H1 (cell line): Measurements from ENCODE around the gene MIGA1. TPM values are rescaled to one million over a fixed set of nuclear protein-coding genes. Genes with fewer than 3 reads are reported as not detected.

ENCODE experiments used
- CTCF ChIA-PET: fragments of 300-600 bp; sonication (Branson Sonifier 250); formaldehyde crosslinking; loops from one replicate; lab custom pipeline; 2021; ENCODE audit not compliant: partially characterized antibody; lab: Charles Lee
- POLR2A ChIA-PET: fragments of 300-600 bp; sonication (Branson Sonifier 250); formaldehyde crosslinking; loops from one replicate; lab custom pipeline; 2021; ENCODE audit warnings: inconsistent platforms; ENCODE audit not compliant: partially characterized antibody; lab: Charles Lee
- DNase-seq, 2 experiments: peaks; one replicate each; pipeline versions ENCODE4 v3.0.0 to v3.0.0-alpha.2; 2010 to 2022; ENCODE audit warnings: low spot score in 2 of 2, low read depth in 1 of 2, mixed read lengths in 1 of 2
- FAIRE-seq: peaks from 2 replicates; lab custom pipeline; 2011; peaks lifted over from hg19 to GRCh38; lab: Jason Lieb, UNC
- H2AFZ ChIP-seq: 2 replicates; pipeline ENCODE4 v1.8.1; 2012; ENCODE audit warnings: low read length, inconsistent platforms
- H2AK5ac ChIP-seq: 2 replicates; pipeline ENCODE4 v1.6.1; 2013; ENCODE audit warnings: low read depth, low read length
- H2BK120ac ChIP-seq: replicated peaks from 2 replicates; pipeline ENCODE3; 2013; ENCODE audit warnings: low read depth, low read length, inconsistent platforms
- H2BK12ac ChIP-seq: 2 replicates; pipeline ENCODE4 v1.6.1; 2013; ENCODE audit warnings: low read depth, low read length
- H2BK15ac ChIP-seq: 2 replicates; pipeline ENCODE4 v1.6.1; 2013; ENCODE audit warnings: low read length
- H2BK20ac ChIP-seq: 2 replicates; pipeline ENCODE4 v1.6.1; 2013; ENCODE audit warnings: low read length
- H2BK5ac ChIP-seq: 2 replicates; pipeline ENCODE4 v1.6.1; 2013; ENCODE audit warnings: low read depth, low read length
- H3K14ac ChIP-seq: 2 replicates; pipeline ENCODE4 v1.6.1; 2013; ENCODE audit warnings: inconsistent platforms; ENCODE audit not compliant: insufficient read length
- H3K18ac ChIP-seq: 2 replicates; pipeline ENCODE4 v1.6.1; 2013; ENCODE audit warnings: low read length; ENCODE audit errors: extremely low read depth
- H3K23ac ChIP-seq: 2 replicates; pipeline ENCODE4 v1.6.1; 2013; ENCODE audit warnings: inconsistent platforms; ENCODE audit not compliant: insufficient read length
- H3K23me2 ChIP-seq: 2 replicates; pipeline ENCODE4 v1.6.1; 2013; ENCODE audit warnings: low read depth, low read length
- H3K27ac ChIP-seq: 2 replicates; pipeline ENCODE4 v1.6.1; 2011; ENCODE audit warnings: low read depth, low read length, inconsistent platforms
- H3K27me3 ChIP-seq, 4 experiments: replicated peaks in 1 of 4; 1 replicate in 1 of 4; 2 replicates in 3 of 4; pipeline versions ENCODE4 v1.6.1 to v1.8.1; 2011 to 2013; ENCODE audit warnings: low read length in 3 of 4, mild to moderate bottlenecking in 3 of 4, inconsistent platforms in 2 of 4, mixed read lengths in 2 of 4, moderate library complexity in 1 of 4; ENCODE audit not compliant: control insufficient read depth in 3 of 4, insufficient read depth in 3 of 4; ENCODE audit errors: extremely low read depth in 1 of 4
- H3K36me3 ChIP-seq, 4 experiments: 2 replicates each; pipeline versions ENCODE4 v1.6.1 to v1.8.1; 2011 to 2013; ENCODE audit warnings: mild to moderate bottlenecking in 4 of 4, low read length in 3 of 4, moderate library complexity in 2 of 4, control low read depth in 1 of 4, inconsistent platforms in 1 of 4; ENCODE audit not compliant: insufficient read depth in 4 of 4, control insufficient read depth in 2 of 4
- H3K4ac ChIP-seq: replicated peaks from 2 replicates; pipeline ENCODE3; 2013; ENCODE audit warnings: low read length, low read depth, mixed read lengths, inconsistent platforms; ENCODE audit not compliant: insufficient read length
- H3K4me1 ChIP-seq, 4 experiments: replicated peaks in 1 of 4; 1 replicate in 1 of 4; 2 replicates in 3 of 4; pipeline versions ENCODE4 v1.6.1 to v1.8.1; 2011 to 2013; ENCODE audit warnings: low read length in 3 of 4, inconsistent platforms in 2 of 4, mixed read lengths in 1 of 4; ENCODE audit not compliant: insufficient read depth in 4 of 4, control insufficient read depth in 3 of 4
- H3K4me2 ChIP-seq, 2 experiments: 2 replicates each; pipeline versions ENCODE4 v1.6.1 to v1.8.1; 2011 to 2013; ENCODE audit warnings: low read depth in 2 of 2, low read length in 2 of 2, control low read depth in 1 of 2, inconsistent platforms in 1 of 2, mild to moderate bottlenecking in 1 of 2; ENCODE audit not compliant: insufficient read depth in 1 of 2
- H3K4me3 ChIP-seq, 4 experiments: fragments of 200-600, 300-600 bp in 1 of 4; sonication (generic), shearing (Covaris generic), sonication (Bioruptor Twin) in 1 of 4; 2 replicates each; pipeline versions ENCODE4 v1.5.1 to v1.8.1; 2011 to 2016; ENCODE audit warnings: low read length in 4 of 4, low read depth in 3 of 4, control low read depth in 2 of 4, inconsistent platforms in 2 of 4, mild to moderate bottlenecking in 2 of 4, mixed read lengths in 1 of 4, moderate library complexity in 1 of 4; ENCODE audit not compliant: insufficient read depth in 2 of 4; ENCODE audit errors: extremely low read depth in 1 of 4
- H3K56ac ChIP-seq: replicated peaks from 2 replicates; pipeline ENCODE3; 2013; ENCODE audit warnings: low read depth, mild to moderate bottlenecking, mixed read lengths, low read length, inconsistent platforms; ENCODE audit not compliant: insufficient read length
- H3K79me1 ChIP-seq: 2 replicates; pipeline ENCODE4 v1.6.1; 2013; ENCODE audit warnings: low read depth, low read length, control low read depth
- H3K79me2 ChIP-seq, 2 experiments: 2 replicates each; pipeline versions ENCODE4 v1.6.1 to v1.8.1; 2012 to 2013; ENCODE audit warnings: low read length in 2 of 2, mild to moderate bottlenecking in 2 of 2, inconsistent platforms in 1 of 2; ENCODE audit not compliant: insufficient read depth in 2 of 2, control insufficient read depth in 1 of 2
- H3K9ac ChIP-seq, 4 experiments: replicated peaks in 1 of 4; 1 replicate in 1 of 4; 2 replicates in 3 of 4; pipeline versions ENCODE4 v1.6.1 to v1.8.1; 2011 to 2013; ENCODE audit warnings: low read depth in 3 of 4, low read length in 3 of 4, control low read depth in 2 of 4, mild to moderate bottlenecking in 2 of 4, moderate library complexity in 2 of 4, inconsistent platforms in 1 of 4; ENCODE audit errors: extremely low read depth in 1 of 4
- H3K9me3 ChIP-seq, 2 experiments: 2 replicates each; pipeline versions ENCODE4 v1.6.1 to v1.8.1; 2012 to 2013; ENCODE audit warnings: mild to moderate bottlenecking in 2 of 2, moderate library complexity in 2 of 2, control low read depth in 1 of 2, inconsistent platforms in 1 of 2, low read depth in 1 of 2, low read length in 1 of 2, mixed read lengths in 1 of 2; ENCODE audit not compliant: insufficient read depth in 2 of 2
- H4K20me1 ChIP-seq, 2 experiments: replicated peaks in 1 of 2; 2 replicates each; pipeline versions ENCODE3 to v1.8.1; 2011 to 2013; ENCODE audit warnings: inconsistent platforms in 2 of 2, low read length in 2 of 2, mild to moderate bottlenecking in 1 of 2; ENCODE audit not compliant: insufficient read depth in 2 of 2, control insufficient read depth in 1 of 2
- H4K5ac ChIP-seq: 2 replicates; pipeline ENCODE4 v1.6.1; 2013; ENCODE audit warnings: low read length, low read depth, mixed read lengths, inconsistent platforms; ENCODE audit not compliant: insufficient read length
- H4K8ac ChIP-seq: 2 replicates; pipeline ENCODE4 v1.8.0; 2013; ENCODE audit warnings: mild to moderate bottlenecking, moderate library complexity, low read length, inconsistent platforms; ENCODE audit not compliant: insufficient read depth; ENCODE audit errors: extremely low read depth
- H4K91ac ChIP-seq: replicated peaks from 2 replicates; pipeline ENCODE3; 2013; ENCODE audit warnings: low read length, mixed read lengths, inconsistent platforms; ENCODE audit not compliant: insufficient read length
- ASH2L ChIP-seq: fragments of 200-600, 300-600 bp; sonication (generic); IDR thresholded peaks from one replicate; pipeline ENCODE4 v1.7.1; 2017; ENCODE audit warnings: low read length
- ATF3 ChIP-seq: IDR thresholded peaks from 2 replicates; pipeline ENCODE4 v1.6.1; 2011; ENCODE audit warnings: low read depth, mild to moderate bottlenecking, low read length; ENCODE audit not compliant: insufficient read depth
- CREB1 ChIP-seq: IDR thresholded peaks from 2 replicates; pipeline ENCODE4 v1.6.1; 2012; ENCODE audit warnings: inconsistent platforms
- HDAC2 ChIP-seq, 2 experiments: fragments of 300-600 bp in 1 of 2; sonication (generic) in 1 of 2; IDR thresholded peaks; 2 replicates each; pipeline ENCODE4 v1.6.1; 2011 to 2012; ENCODE audit warnings: low read depth in 2 of 2, low read length in 2 of 2, mild to moderate bottlenecking in 2 of 2, moderate library complexity in 2 of 2, borderline replicate concordance in 1 of 2, inconsistent platforms in 1 of 2
- SIX5 ChIP-seq: IDR thresholded peaks from 2 replicates; pipeline ENCODE4 v1.6.1; 2011; ENCODE audit warnings: mild to moderate bottlenecking, low read depth, low read length
- SUZ12 ChIP-seq: fragments of 200-600 bp; sonication (generic); IDR thresholded peaks from 2 replicates; pipeline ENCODE4 v1.6.1; 2012; ENCODE audit warnings: mild to moderate bottlenecking, inconsistent platforms, low read length, moderate library complexity, mixed read lengths
- WGBS, 2 experiments: shearing (Covaris generic) in 1 of 2; methylation state at CpG; one replicate each; pipeline versions ENCODE4 v1.1.6 to v1.1.7; 2013 to 2015; ENCODE audit warnings: low lambda C conversion rate in 2 of 2, mixed read lengths in 2 of 2, inconsistent platforms in 1 of 2, low coverage in 1 of 2, missing lambda C conversion rate in 1 of 2; ENCODE audit not compliant: insufficient replicate concordance in 2 of 2, insufficient coverage in 1 of 2, insufficient read length in 1 of 2; ENCODE audit errors: extremely low coverage in 1 of 2, missing lambda C conversion rate in 1 of 2; 5-methylcytosine and 5-hydroxymethylcytosine counted together
- polyA plus RNA-seq, 7 experiments: library from polyadenylated mRNA; depleted of rRNA in 3 of 7; stranded (reverse) in 5 of 7; unstranded in 2 of 7; fragments of >200 nt in 5 of 7; fragments of 200-250 nt in 2 of 7; gene quantifications; 1 replicate in 5 of 7; 2 replicates in 1 of 7; 4 replicates in 1 of 7; pipeline versions ENCODE4 v1.2.1 to v1.2.3, GENCODE V29; 2011 to 2013; ENCODE audit warnings: missing spikeins in 2 of 7, mixed read lengths in 2 of 7
- total RNA-seq: library from RNA; stranded (reverse); fragmentation: NEBNext Ultra II Directional; extraction: Animal tissue kit (Norgen Biotek cat#: 25700); gene quantifications from 2 replicates; pipeline ENCODE4 v1.2.1, GENCODE V29; 2021

The MIGA1 gene
- total and polyA plus RNA-seq, 2 of the 8 experiments (the other 6 are each of a cell fraction or from before 2014, with no cell fraction given), result 0.95 to 7.0 TPM

GRCh38 chr1:77910116-77910515, 130.7 kb downstream of the MIGA1 start:
- ChIA-PET CTCF (interaction anchor here (0.5 to 2.6 kb wide), 3 partner anchors 9 to 90 kb away, joined by 3 to 6 read pairs (median 4); no protein-coding TSS in a partner anchor), POLR2A (interaction anchor here (1.7 kb wide), 1 partner anchor 68 kb away, joined by 5 read pairs; the partner anchor contains the start of gene FUBP1)
- Histone ChIP-seq H2BK12ac (no peak overlapping the region), H3K4me2 (no peak overlapping the region), H3K56ac (no peak overlapping the region), H3K9ac (no peak overlapping the region), H3K14ac (no peak overlapping the region), H2BK120ac (no peak overlapping the region), H3K36me3 (no peaks in the 10 kb centered on the region), H4K8ac (no peak overlapping the region), H2AFZ (no peak overlapping the region), H2BK20ac (no peak overlapping the region), H2BK15ac (no peak overlapping the region), H4K91ac (no peak overlapping the region), H3K4me1 (no peaks in the 10 kb centered on the region), H3K79me1 (no peaks in the 10 kb centered on the region), H3K79me2 (no peaks in the 10 kb centered on the region), H3K23me2 (no peaks in the 10 kb centered on the region), H3K18ac (no peak overlapping the region), H3K23ac (no peak overlapping the region), H4K20me1 (no peaks in the 10 kb centered on the region), H2BK5ac (no peak overlapping the region), H4K5ac (no peak overlapping the region), H3K27me3 (no peaks in the 10 kb centered on the region), H3K9me3 (no peaks in the 10 kb centered on the region), H3K4me3 (no peak overlapping the region), H3K4ac (no peak overlapping the region), H3K27ac (no peak overlapping the region), H2AK5ac (no peak overlapping the region)
- WGBS, 2 experiments, result 88% methylated on average over 4 of the region's 4 CpGs; no CpG with 5 or more reads in 1 of the 2 experiments
- DNase-seq (no peak), FAIRE-seq (no peak)
- TF ChIP-seq ASH2L (no peak), SUZ12 (no peak), HDAC2 (IDR thresholded peaks at IDR 0.05; ENCODE audit: borderline replicate concordance in 1 of 2, low read depth in 2 of 2, low read length in 2 of 2) (no peak), CREB1 (no peak), ATF3 (no peak), SIX5 (no peak)
